Measurements from ENCODE around the gene PKDCC.

The PKDCC gene

DNA sequence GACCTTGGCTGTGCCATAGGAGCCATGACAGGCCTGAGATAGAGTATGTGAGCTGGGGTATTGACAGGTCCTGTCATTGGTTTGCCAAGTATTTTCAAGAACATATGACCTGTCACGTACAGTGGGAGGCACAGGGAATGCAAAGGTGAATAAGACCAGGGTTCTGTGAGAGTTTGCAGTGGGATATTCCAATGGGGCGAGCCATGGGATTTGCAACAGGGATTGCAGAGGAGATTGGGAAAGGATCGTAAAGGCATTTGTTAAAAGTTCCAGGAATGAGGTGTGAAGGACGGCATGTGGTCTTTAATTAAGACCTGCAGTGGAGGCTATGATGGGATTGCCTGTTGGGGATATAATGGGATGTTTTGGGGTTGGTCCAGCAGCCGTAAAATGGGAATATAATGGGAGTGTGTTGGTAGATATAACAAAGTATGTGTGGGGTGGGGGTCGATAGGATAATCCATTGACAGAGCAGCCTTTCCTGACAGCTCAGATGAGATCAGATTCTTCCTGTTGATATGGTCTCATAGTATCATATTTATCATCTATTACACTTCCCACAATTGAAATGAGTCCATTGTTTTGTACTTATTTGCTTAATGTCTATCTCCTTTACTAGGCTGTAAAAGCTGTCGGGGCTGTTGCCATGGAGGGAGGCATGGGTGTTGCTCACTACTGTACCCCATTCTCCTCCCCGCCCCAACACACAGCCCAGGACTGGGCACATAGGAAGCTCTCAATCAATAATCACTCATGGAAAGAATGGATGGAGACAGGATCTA is 38.1 kb downstream of the PKDCC start:
- DNase-seq (ENCODE audit: low read depth), result no peak
- TF ChIP-seq, protein P1, sequence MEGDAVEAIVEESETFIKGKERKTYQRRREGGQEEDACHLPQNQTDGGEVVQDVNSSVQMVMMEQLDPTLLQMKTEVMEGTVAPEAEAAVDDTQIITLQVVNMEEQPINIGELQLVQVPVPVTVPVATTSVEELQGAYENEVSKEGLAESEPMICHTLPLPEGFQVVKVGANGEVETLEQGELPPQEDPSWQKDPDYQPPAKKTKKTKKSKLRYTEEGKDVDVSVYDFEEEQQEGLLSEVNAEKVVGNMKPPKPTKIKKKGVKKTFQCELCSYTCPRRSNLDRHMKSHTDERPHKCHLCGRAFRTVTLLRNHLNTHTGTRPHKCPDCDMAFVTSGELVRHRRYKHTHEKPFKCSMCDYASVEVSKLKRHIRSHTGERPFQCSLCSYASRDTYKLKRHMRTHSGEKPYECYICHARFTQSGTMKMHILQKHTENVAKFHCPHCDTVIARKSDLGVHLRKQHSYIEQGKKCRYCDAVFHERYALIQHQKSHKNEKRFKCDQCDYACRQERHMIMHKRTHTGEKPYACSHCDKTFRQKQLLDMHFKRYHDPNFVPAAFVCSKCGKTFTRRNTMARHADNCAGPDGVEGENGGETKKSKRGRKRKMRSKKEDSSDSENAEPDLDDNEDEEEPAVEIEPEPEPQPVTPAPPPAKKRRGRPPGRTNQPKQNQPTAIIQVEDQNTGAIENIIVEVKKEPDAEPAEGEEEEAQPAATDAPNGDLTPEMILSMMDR (IDR thresholded peaks at IDR 0.05; ENCODE audit: low read depth, low read length, missing control alignments), result no peak
- H3K4me3 ChIP-seq (ENCODE audit: low read depth, low read length), result no peak overlapping the region

GRCh38 chr2:42086500-42086953 is 38.7 kb downstream of the PKDCC start:
- TF ChIP-seq, protein P1 (IDR thresholded peaks at IDR 0.05; ENCODE audit: low read depth, low read length, missing control alignments), result peak; percentile 68
- no peak overlapping the region for H3K4me3 ChIP-seq (ENCODE audit: low read depth, low read length)
- DNase-seq (ENCODE audit: low read depth), result no peak

- H3K4me3 ChIP-seq (ENCODE audit: low read depth, low read length), result no peak overlapping the region
- DNase-seq (ENCODE audit: low read depth), result no peak
Observed at GRCh38 chr2:42087137-42087856, 39.5 kb downstream of the PKDCC start.

GRCh38 chr2:42087857-42088195 is 40.0 kb downstream of the PKDCC start:
- H3K4me3 ChIP-seq (ENCODE audit: low read depth, low read length), result no peak overlapping the region
- TF ChIP-seq, protein P1 (IDR thresholded peaks at IDR 0.05; ENCODE audit: low read depth, low read length, missing control alignments), result no peak
- no peak for DNase-seq (ENCODE audit: low read depth)

More at GRCh38 chr2:42087137-42087856, 39.5 kb downstream of the PKDCC start:
- TF ChIP-seq, protein P1 (IDR thresholded peaks at IDR 0.05; ENCODE audit: low read depth, low read length, missing control alignments), result no peak

DNA sequence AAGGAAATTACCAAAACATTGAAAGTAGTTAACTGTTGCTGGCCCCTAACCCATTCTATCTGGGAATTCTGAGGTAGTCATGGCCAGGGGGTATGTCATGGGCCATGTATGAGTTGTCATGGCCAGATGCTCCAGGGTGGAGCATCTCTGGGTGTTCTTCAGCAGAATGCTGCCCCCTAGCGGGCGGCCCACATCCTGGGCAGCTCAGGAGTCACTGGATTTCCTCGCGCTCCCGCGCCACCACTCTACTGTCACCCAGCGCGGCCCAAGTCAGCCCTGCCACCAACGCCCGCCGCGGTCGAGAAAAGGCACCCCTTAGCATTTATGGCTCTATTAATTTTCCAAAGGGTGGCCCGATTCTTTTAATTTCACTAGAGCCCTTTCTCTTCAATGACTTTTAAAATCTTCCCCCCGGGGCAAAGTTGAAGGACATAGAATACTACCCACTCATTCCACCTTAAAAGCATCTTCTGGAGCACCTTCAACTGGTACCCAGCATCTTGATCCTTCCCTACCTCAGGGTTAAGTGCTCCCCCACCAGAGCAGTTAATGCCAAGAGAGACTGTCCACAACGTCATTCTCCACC is 41.6 kb downstream of the PKDCC start:
- DNase-seq (ENCODE audit: low read depth), result no peak
- H3K4me3 ChIP-seq (ENCODE audit: low read depth, low read length), result no peak overlapping the region

GRCh38 chr2:42090216-42090615 is 42.4 kb downstream of the PKDCC start:
- no peak overlapping the region for H3K4me3 ChIP-seq (ENCODE audit: low read depth, low read length)
- TF ChIP-seq, protein P1 (IDR thresholded peaks at IDR 0.05; ENCODE audit: low read depth, low read length, missing control alignments), result no peak
- no peak for DNase-seq (ENCODE audit: low read depth)

More for the DNA sequence above, 41.6 kb downstream of the PKDCC start:
- TF ChIP-seq, protein P1 (IDR thresholded peaks at IDR 0.05; ENCODE audit: low read depth, low read length, missing control alignments), result peak; percentile 83
